KOPT-K1 (cell line): ENCODE measurements around the gene TCF23.
"Not testable (repeated sequence)": the region's sequence is repeated elsewhere in the genome, so short reads cannot be mapped to it uniquely, and the experiment has no call there.

Source experiments
- H3K27ac ChIP-seq: fragments of 200-600 bp; sonication (generic); 2 replicates; pipeline ENCODE4 v1.5.1; 2016; ENCODE audit warnings: antibody characterized with exemption, mild to moderate bottlenecking, low read depth, low read length; ENCODE audit not compliant: poor library complexity, severe bottlenecking
- H3K36me3 ChIP-seq: fragments of 200-600 bp; sonication (generic); 2 replicates; pipeline ENCODE4 v1.5.1; 2017; ENCODE audit warnings: antibody characterized with exemption, mild to moderate bottlenecking, low read length, moderate library complexity; ENCODE audit not compliant: insufficient read depth
- H3K9me3 ChIP-seq: fragments of 200-600 bp; sonication (generic); 2 replicates; pipeline ENCODE4 v1.5.1; 2017; ENCODE audit warnings: antibody characterized with exemption, low read length, mild to moderate bottlenecking; ENCODE audit not compliant: insufficient read depth, poor library complexity, severe bottlenecking

The TCF23 gene

GRCh38 chr2:27185331-27186026, 36.7 kb downstream of the TCF23 start:
- Histone ChIP-seq H3K36me3 (no peaks in the 10 kb centered on the region), H3K27ac (no peak overlapping the region), H3K9me3 (no peaks in the 10 kb centered on the region)

GRCh38 chr2:27186613-27187345, 38.0 kb downstream of the TCF23 start:
- no peaks in the 10 kb centered on the region for H3K36me3 ChIP-seq
- no peaks in the 10 kb centered on the region for H3K9me3 ChIP-seq
- no peak overlapping the region for H3K27ac ChIP-seq

- no peaks in the 10 kb centered on the region for H3K36me3 ChIP-seq
- H3K27ac ChIP-seq = no peak overlapping the region
- H3K9me3 ChIP-seq = no peaks in the 10 kb centered on the region
Measured at GRCh38 chr2:27189989-27190388, 41.2 kb downstream of the TCF23 start.

- Histone ChIP-seq H3K27ac (no peak overlapping the region), H3K36me3 (no peaks in the 10 kb centered on the region), H3K9me3 (no peaks in the 10 kb centered on the region)
Measured at GRCh38 chr2:27191070-27191829, 42.4 kb downstream of the TCF23 start.

DNA sequence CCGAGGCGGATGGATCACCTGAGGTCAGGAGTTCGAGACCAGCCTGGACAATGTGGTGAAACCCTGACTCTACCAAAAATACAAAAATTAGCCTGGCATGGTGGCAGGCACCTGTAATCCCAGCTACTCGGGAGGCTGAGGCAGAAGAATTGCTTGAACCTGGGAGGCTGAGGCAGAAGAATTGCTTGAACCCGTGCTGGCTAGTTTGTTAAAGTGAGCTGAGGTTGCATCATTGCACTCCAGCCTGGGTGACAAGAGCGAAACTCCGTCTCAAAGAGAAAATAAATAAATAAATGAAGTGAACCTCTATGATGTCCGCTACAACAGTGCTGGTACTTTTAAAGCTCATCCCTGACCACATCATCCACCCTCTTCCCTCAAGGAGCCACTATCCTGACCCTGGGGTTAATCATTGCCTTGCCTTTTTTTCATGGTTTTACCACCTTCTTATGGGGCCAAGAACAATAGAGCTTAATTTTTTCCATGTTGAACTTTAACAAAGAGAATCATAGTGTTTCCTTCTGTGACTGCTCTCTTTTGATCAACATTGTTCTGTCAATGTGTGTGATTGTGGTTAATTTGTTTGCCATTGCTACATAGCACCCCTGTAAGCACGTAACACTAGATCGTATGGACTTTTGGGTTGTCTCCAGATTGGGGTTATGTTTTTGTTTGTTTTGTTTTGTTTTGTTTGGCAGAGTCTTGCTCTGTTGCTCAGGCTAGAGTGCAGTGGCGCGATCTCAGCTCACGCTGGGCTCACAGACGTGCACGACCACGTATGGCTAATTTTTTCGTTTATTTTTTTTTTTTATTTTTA, 45.9 kb downstream of the TCF23 start:
- H3K27ac ChIP-seq = no peak overlapping the region
- no peaks in the 10 kb centered on the region for H3K9me3 ChIP-seq
- H3K36me3 ChIP-seq = peaks cover 4% of the 10 kb centered on the region; the same call in 1 of the 2 replicates

- H3K27ac ChIP-seq, H3K9me3 ChIP-seq: not testable (repeated sequence)
- H3K36me3 ChIP-seq = peaks cover 14% of the 10 kb centered on the region; the same call in 1 of the 2 replicates
Measured at GRCh38 chr2:27195799-27196198, 47.0 kb downstream of the TCF23 start.

GRCh38 chr2:27198068-27198467, 49.3 kb downstream of the TCF23 start:
- not testable (repeated sequence) for H3K9me3 ChIP-seq, H3K27ac ChIP-seq
- peaks cover 34% of the 10 kb centered on the region for H3K36me3 ChIP-seq

DNA sequence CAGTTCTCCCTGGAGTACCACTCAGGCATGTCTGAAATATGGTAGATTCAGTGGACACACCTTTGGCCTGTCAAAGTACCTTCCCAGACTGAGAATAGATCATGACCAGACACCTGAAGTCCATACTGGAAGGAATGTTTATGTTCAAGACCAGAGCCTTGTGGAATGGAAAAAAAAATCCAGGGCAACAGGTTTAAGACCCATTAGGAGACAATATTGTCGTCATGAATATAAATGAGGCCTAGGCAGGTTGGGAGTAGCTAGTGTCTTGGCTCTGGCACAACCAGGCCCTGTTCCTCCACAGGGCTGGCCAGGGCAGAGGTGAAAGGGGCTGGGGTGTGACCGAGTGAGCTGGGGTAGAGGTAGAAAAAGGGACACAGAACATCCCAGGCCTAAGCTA, 49.8 kb downstream of the TCF23 start:
- no peak overlapping the region for H3K27ac ChIP-seq
- H3K9me3 ChIP-seq = no peaks in the 10 kb centered on the region
- peaks cover 40% of the 10 kb centered on the region for H3K36me3 ChIP-seq

- Histone ChIP-seq H3K27ac (no peak overlapping the region), H3K9me3 (no peaks in the 10 kb centered on the region), H3K36me3 (peaks cover 46% of the 10 kb centered on the region)
Measured at GRCh38 chr2:27199241-27199640, 50.4 kb downstream of the TCF23 start.

- no peaks in the 10 kb centered on the region for H3K9me3 ChIP-seq
- peaks cover 71% of the 10 kb centered on the region for H3K36me3 ChIP-seq
- no peak overlapping the region for H3K27ac ChIP-seq
Measured at GRCh38 chr2:27201675-27202074, 52.9 kb downstream of the TCF23 start.

DNA sequence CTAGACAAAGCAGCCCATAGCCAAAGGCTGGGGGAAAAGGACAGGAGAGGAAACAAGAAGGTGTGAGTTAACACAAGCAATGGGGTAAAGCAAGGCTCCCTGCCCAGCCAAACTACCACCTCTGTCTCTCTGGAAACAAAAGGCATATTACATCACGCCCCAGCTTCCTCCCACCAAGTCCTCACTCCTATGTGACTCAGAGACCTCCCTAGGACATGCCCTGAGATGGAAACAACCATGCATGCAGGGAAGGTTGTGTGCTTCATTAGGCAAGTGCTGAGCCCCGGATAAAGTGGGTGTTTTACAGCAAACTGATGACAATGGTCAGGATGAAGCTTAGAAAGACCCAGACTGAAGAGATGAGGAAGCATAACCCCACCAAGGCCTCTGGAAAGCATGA, 54.0 kb downstream of the TCF23 start:
- H3K9me3 ChIP-seq = no peaks in the 10 kb centered on the region
- H3K36me3 ChIP-seq = peaks cover 82% of the 10 kb centered on the region
- H3K27ac ChIP-seq = no peak overlapping the region

DNA sequence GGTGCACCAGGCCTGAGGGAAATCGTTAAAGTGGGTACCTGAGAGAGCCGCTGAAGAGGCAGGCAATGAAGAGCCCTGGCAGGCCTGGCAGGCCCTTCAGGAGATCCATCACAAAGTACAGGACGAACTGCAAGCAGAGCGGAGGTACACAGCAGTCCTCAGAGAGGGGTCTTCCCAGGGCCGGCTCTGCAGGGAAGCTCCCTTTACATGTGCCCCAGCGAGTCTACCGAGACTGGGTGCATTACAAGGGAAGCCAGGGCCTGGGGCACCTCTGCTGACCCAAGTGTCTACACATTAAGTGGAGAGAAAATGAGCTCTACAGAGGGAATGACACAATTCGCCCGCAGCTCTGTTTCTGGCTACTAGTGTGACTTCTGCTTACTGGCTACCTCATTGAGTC, 54.9 kb downstream of the TCF23 start:
- Histone ChIP-seq H3K27ac (no peak overlapping the region), H3K9me3 (no peaks in the 10 kb centered on the region), H3K36me3 (peaks cover 91% of the 10 kb centered on the region)

DNA sequence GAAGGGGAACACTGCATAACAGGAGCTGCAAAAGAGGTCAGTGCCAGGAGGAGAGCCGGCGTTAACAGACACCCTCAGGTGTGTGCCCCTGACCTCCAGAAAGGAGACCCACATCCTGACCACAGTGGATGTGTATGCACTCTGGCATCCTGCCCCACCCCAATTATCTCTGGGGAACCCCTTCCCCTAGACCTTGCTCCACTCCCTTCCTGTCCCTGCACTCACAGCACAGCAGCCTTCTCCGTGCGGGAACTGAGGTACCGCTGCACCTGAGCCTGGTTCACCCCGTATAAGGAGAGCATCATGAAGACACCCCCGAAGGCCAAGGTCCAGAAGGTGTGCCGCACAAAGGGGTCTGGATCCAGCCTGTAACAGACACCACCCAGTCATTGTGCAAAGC, 55.8 kb downstream of the TCF23 start:
- H3K27ac ChIP-seq = no peak overlapping the region
- peaks cover 98% of the 10 kb centered on the region for H3K36me3 ChIP-seq
- no peaks in the 10 kb centered on the region for H3K9me3 ChIP-seq

DNA sequence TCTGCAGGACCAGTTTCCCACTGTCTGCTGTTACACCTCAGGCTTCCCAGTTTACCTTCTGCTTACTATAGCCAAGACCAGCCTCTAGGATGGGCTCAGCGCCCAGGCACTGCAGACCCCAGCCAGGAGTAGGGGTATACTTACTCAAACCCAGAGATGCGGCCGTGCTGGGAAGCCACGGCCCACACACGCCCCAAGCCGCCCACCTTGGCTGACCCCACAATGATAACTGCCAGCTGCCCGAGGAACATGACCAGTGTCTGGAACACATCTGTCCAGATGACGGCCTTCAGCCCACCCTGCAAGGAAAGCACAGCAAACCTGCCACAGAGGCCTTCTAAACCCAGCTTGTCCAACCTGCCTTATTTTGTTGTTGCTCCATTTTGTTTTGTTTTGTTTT, 56.4 kb downstream of the TCF23 start:
- H3K27ac ChIP-seq = no peak overlapping the region
- H3K36me3 ChIP-seq = peaks cover 98% of the 10 kb centered on the region
- H3K9me3 ChIP-seq = no peaks in the 10 kb centered on the region

DNA sequence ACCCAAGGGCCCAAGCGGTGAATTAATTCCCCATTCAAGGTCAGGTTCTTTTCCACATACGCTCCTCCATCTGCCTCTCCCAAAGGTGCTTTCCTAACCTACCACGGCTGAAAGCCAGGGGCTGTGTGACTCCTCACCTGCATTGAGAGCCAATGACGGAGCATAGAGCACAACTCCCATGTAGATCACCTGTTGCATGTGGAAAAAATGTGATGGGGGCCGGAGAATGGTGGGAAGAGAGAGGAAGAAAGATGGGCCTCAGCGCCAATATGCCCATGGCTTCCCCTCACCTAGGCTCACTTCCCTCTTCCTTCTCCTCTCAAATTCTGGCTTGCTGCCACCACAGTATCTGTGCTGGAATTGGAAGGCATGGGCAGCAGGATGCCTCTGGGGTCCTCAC, 57.5 kb downstream of the TCF23 start:
- H3K27ac ChIP-seq = no peak overlapping the region
- no peaks in the 10 kb centered on the region for H3K9me3 ChIP-seq
- peaks cover 89% of the 10 kb centered on the region for H3K36me3 ChIP-seq
